ENCODE measurements around the gene IL11RA.

GRCh38 chr9:34654323-34655051 lies 2.5 kb downstream of the IL11RA start:
- TF ChIP-seq RAD21 (IDR thresholded peaks at IDR 0.05 in 1 of 2, conservative IDR thresholded peaks at IDR 0.05 in 1 of 2; ENCODE audit: low read depth in 2 of 2, low read length in 2 of 2): no peak
- TF ChIP-seq, protein P1, sequence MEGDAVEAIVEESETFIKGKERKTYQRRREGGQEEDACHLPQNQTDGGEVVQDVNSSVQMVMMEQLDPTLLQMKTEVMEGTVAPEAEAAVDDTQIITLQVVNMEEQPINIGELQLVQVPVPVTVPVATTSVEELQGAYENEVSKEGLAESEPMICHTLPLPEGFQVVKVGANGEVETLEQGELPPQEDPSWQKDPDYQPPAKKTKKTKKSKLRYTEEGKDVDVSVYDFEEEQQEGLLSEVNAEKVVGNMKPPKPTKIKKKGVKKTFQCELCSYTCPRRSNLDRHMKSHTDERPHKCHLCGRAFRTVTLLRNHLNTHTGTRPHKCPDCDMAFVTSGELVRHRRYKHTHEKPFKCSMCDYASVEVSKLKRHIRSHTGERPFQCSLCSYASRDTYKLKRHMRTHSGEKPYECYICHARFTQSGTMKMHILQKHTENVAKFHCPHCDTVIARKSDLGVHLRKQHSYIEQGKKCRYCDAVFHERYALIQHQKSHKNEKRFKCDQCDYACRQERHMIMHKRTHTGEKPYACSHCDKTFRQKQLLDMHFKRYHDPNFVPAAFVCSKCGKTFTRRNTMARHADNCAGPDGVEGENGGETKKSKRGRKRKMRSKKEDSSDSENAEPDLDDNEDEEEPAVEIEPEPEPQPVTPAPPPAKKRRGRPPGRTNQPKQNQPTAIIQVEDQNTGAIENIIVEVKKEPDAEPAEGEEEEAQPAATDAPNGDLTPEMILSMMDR (IDR thresholded peaks at IDR 0.05; ENCODE audit: control extremely low read depth in 1 of 3, insufficient read depth in 1 of 3, low read depth in 1 of 3, low read length in 3 of 3): no peak
- TF ChIP-seq, protein P2, sequence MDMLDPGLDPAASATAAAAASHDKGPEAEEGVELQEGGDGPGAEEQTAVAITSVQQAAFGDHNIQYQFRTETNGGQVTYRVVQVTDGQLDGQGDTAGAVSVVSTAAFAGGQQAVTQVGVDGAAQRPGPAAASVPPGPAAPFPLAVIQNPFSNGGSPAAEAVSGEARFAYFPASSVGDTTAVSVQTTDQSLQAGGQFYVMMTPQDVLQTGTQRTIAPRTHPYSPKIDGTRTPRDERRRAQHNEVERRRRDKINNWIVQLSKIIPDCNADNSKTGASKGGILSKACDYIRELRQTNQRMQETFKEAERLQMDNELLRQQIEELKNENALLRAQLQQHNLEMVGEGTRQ (IDR thresholded peaks at IDR 0.05; ENCODE audit: low read length): no peak
- TF ChIP-seq RFX5 (IDR thresholded peaks at IDR 0.05; ENCODE audit: borderline replicate concordance, low read depth, low read length): no peak
- TF ChIP-seq BACH1 (IDR thresholded peaks at IDR 0.05; ENCODE audit: low read length): no peak
- TF ChIP-seq ASH2L (IDR thresholded peaks at IDR 0.05; ENCODE audit: low read length): no peak
- no peak for TF ChIP-seq TAF1 (IDR thresholded peaks at IDR 0.05; ENCODE audit: low read depth, low read length)
- no peak for TF ChIP-seq POLR2AphosphoS5 (IDR thresholded peaks at IDR 0.05; ENCODE audit: low read depth, low read length)
- no peak for TF ChIP-seq CEBPB (IDR thresholded peaks at IDR 0.05; ENCODE audit: low read depth, low read length)
- no peak for TF ChIP-seq CBX5 (IDR thresholded peaks at IDR 0.05; ENCODE audit: low read depth, low read length)
- no peak for TF ChIP-seq FOSL1 (IDR thresholded peaks at IDR 0.05; ENCODE audit: insufficient read depth, low read depth, low read length)
- TF ChIP-seq POLR2A (IDR thresholded peaks at IDR 0.05; ENCODE audit: control extremely low read depth in 1 of 2, low read depth in 2 of 2, low read length in 2 of 2): no peak
- TF ChIP-seq HDAC2 (IDR thresholded peaks at IDR 0.05; ENCODE audit: borderline replicate concordance in 1 of 2, low read depth in 2 of 2, low read length in 2 of 2): no peak
- TF ChIP-seq EP300 (IDR thresholded peaks at IDR 0.05; ENCODE audit: borderline replicate concordance in 1 of 2, low read depth in 2 of 2, low read length in 2 of 2): no peak

All from H1 (cell line).